Neural crest cell (in vitro differentiated cells): ENCODE measurements around the gene SMIM20. TPM values are rescaled to one million over a fixed set of nuclear protein-coding genes. Genes with fewer than 3 reads are reported as not detected.

Experiments
- DNase-seq: peaks from one replicate; pipeline ENCODE4 v3.0.0; 2021; ENCODE audit warnings: low read depth, mixed read lengths, low spot score
- H3K27ac Mint-ChIP-seq: one replicate; pipeline ENCODE4 v1.8.0; 2021; ENCODE audit warnings: mild to moderate bottlenecking, mixed read lengths; ENCODE audit not compliant: unreplicated experiment
- H3K27me3 Mint-ChIP-seq: 2 replicates; pipeline ENCODE4 v1.8.0; 2021; ENCODE audit warnings: low read depth, mild to moderate bottlenecking, mixed read lengths
- H3K36me3 Mint-ChIP-seq: 2 replicates; pipeline ENCODE4 v1.8.0; 2021; ENCODE audit warnings: low read depth, mild to moderate bottlenecking, mixed read lengths
- H3K4me1 Mint-ChIP-seq: 2 replicates; pipeline ENCODE4 v1.8.0; 2021; ENCODE audit warnings: mixed read lengths
- H3K4me3 Mint-ChIP-seq: one replicate; pipeline ENCODE4 v1.8.0; 2021; ENCODE audit warnings: mild to moderate bottlenecking, mixed read lengths
- H3K9me3 Mint-ChIP-seq: 2 replicates; pipeline ENCODE4 v1.8.0; 2021; ENCODE audit warnings: mixed read lengths
- total RNA-seq: library from RNA; stranded (reverse); gene quantifications from 2 replicates; pipeline ENCODE4 v1.2.1, GENCODE V29; 2021
- TF ChIP-seq, protein P1 (sequence below): fragments of 200-600 bp; sonication (generic); conservative IDR thresholded peaks from 2 replicates; pipeline ENCODE4 v1.5.0; 2021; ENCODE audit warnings: antibody characterized with exemption, mild to moderate bottlenecking

Gene SMIM20
- total RNA-seq, 1 donor from 2014 or later, result 24.9 TPM

GRCh38 chr4:25977397-25978170 is 63.6 kb downstream of the SMIM20 start:
- H3K4me3 Mint-ChIP-seq, result no peak overlapping the region
- H3K27me3 Mint-ChIP-seq, result no peaks in the 10 kb centered on the region
- no peak overlapping the region for H3K27ac Mint-ChIP-seq
- TF ChIP-seq, protein P1, sequence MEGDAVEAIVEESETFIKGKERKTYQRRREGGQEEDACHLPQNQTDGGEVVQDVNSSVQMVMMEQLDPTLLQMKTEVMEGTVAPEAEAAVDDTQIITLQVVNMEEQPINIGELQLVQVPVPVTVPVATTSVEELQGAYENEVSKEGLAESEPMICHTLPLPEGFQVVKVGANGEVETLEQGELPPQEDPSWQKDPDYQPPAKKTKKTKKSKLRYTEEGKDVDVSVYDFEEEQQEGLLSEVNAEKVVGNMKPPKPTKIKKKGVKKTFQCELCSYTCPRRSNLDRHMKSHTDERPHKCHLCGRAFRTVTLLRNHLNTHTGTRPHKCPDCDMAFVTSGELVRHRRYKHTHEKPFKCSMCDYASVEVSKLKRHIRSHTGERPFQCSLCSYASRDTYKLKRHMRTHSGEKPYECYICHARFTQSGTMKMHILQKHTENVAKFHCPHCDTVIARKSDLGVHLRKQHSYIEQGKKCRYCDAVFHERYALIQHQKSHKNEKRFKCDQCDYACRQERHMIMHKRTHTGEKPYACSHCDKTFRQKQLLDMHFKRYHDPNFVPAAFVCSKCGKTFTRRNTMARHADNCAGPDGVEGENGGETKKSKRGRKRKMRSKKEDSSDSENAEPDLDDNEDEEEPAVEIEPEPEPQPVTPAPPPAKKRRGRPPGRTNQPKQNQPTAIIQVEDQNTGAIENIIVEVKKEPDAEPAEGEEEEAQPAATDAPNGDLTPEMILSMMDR, result no peak
- no peak for DNase-seq
- no peaks in the 10 kb centered on the region for H3K9me3 Mint-ChIP-seq
- no peaks in the 10 kb centered on the region for H3K36me3 Mint-ChIP-seq
- peaks cover 8% of the 10 kb centered on the region for H3K4me1 Mint-ChIP-seq

GRCh38 chr4:25978327-25978726 is 64.3 kb downstream of the SMIM20 start:
- TF ChIP-seq, protein P1, result no peak
- no peaks in the 10 kb centered on the region for H3K9me3 Mint-ChIP-seq
- no peak overlapping the region for H3K4me3 Mint-ChIP-seq
- peaks cover 8% of the 10 kb centered on the region for H3K4me1 Mint-ChIP-seq
- H3K36me3 Mint-ChIP-seq, result no peaks in the 10 kb centered on the region
- H3K27me3 Mint-ChIP-seq, result no peaks in the 10 kb centered on the region
- no peak for DNase-seq
- H3K27ac Mint-ChIP-seq, result peak overlapping the region; percentile 84

Other genes starting within 250 kb of the SMIM20 start
- 3.4 and 3.5 TPM in 2 replicates for gene SEL1L3, start 51.2 kb upstream of the SMIM20 start, total RNA-seq